ENCODE measurements around the gene UST.
A peak's percentile ranks its signal among the peaks of the same experiment; 100 is the strongest.
"Not testable (repeated sequence)": the region's sequence is repeated elsewhere in the genome, so short reads cannot be mapped to it uniquely, and the experiment has no call there.

The UST gene

GRCh38 chr6:148983101-148983761 lies 236.4 kb downstream of the UST start:
- DNase-seq, result no peak

GRCh38 chr6:148983966-148984365 lies 237.1 kb downstream of the UST start:
- no peak for DNase-seq

- DNase-seq, result no peak
Observed at GRCh38 chr6:148984531-148985056, 237.8 kb downstream of the UST start.

- DNase-seq, result no peak
Observed at GRCh38 chr6:148985499-148985898, 238.7 kb downstream of the UST start.

GRCh38 chr6:148986608-148987007 lies 239.8 kb downstream of the UST start:
- DNase-seq, result no peak

GRCh38 chr6:148987982-148988381 lies 241.2 kb downstream of the UST start:
- DNase-seq, result no peak

GRCh38 chr6:148989585-148989984 lies 242.8 kb downstream of the UST start:
- no peak for DNase-seq

- DNase-seq, result no peak
Observed at GRCh38 chr6:148990403-148990802, 243.6 kb downstream of the UST start.

GRCh38 chr6:148996815-148997214 lies 250.0 kb downstream of the UST start:
- DNase-seq, result no peak

GRCh38 chr6:148997865-148998264 lies 251.0 kb downstream of the UST start:
- DNase-seq, result peak; percentile 88

GRCh38 chr6:148998704-148999103 lies 251.9 kb downstream of the UST start:
- DNase-seq, result peak; percentile 41

- peak; percentile 71 for DNase-seq
Observed at GRCh38 chr6:148999501-148999900, 252.7 kb downstream of the UST start.

GRCh38 chr6:148999929-149000468 lies 253.2 kb downstream of the UST start:
- peak; percentile 93 for DNase-seq

- DNase-seq, result no peak
Observed at GRCh38 chr6:149001422-149001821, 254.6 kb downstream of the UST start.

GRCh38 chr6:149003560-149003959 lies 256.7 kb downstream of the UST start:
- no peak for DNase-seq

GRCh38 chr6:149004664-149005063 lies 257.8 kb downstream of the UST start:
- DNase-seq, result no peak

GRCh38 chr6:149006236-149006635 lies 259.4 kb downstream of the UST start:
- not testable (repeated sequence) for DNase-seq

- no peak for DNase-seq
Observed at GRCh38 chr6:149006671-149007070, 259.8 kb downstream of the UST start.

GRCh38 chr6:149007846-149008245 lies 261.0 kb downstream of the UST start:
- DNase-seq, result no peak

GRCh38 chr6:149008741-149009140 lies 261.9 kb downstream of the UST start:
- DNase-seq, result no peak

GRCh38 chr6:149012040-149012545 lies 265.3 kb downstream of the UST start:
- peak; percentile 100 for DNase-seq

- DNase-seq, result no peak
Observed at GRCh38 chr6:149013586-149014344, 266.9 kb downstream of the UST start.

- DNase-seq, result peak; percentile 76
Observed at GRCh38 chr6:149014631-149015534, 268.1 kb downstream of the UST start.
